CD4-positive, alpha-beta T cell (primary cell): ENCODE measurements around the gene SLC8A2. TPM values are rescaled to one million over a fixed set of nuclear protein-coding genes. Genes with fewer than 3 reads are reported as not detected.
A peak's percentile ranks its signal among the peaks of the same experiment; 100 is the strongest.

ENCODE experiments used
- ATAC-seq: fragments of 200-7000 bp; cut with Tn5 transposase; one replicate; pipeline ENCODE4 v1.10.0; 2022; ENCODE audit warnings: mild to moderate bottlenecking; ENCODE audit not compliant: poor library complexity
- CTCF ChIA-PET: fragments of 350-600 bp; sonication (Branson Sonifier 250); formaldehyde crosslinking; loops from one replicate; lab custom pipeline; 2021; ENCODE audit warnings: antibody characterized with exemption, inconsistent platforms; lab: Charles Lee
- POLR2A ChIA-PET: fragments of 350-600 bp; sonication (Branson Sonifier 250); formaldehyde crosslinking; loops from one replicate; lab custom pipeline; 2021; ENCODE audit warnings: antibody characterized with exemption, inconsistent platforms; lab: Charles Lee
- DNase-seq, 14 experiments: peaks; one replicate each; pipeline ENCODE4 v3.0.0-alpha.2; 2013 to 2020; ENCODE audit warnings: mixed read lengths in 2 of 14
- H3K27ac ChIP-seq, 2 donors: one replicate each; pipeline versions ENCODE4 v1.5.1 to v1.7.0; 2013; ENCODE audit warnings: low read length in 2 of 2, low read depth in 1 of 2, mild to moderate bottlenecking in 1 of 2
- H3K27me3 ChIP-seq, 2 experiments: 1 replicate in 1 of 2; 2 replicates in 1 of 2; pipeline versions ENCODE4 v1.6.1 to v1.7.0; 2013; ENCODE audit warnings: low read length in 2 of 2, control low read depth in 1 of 2, mild to moderate bottlenecking in 1 of 2, moderate library complexity in 1 of 2; ENCODE audit not compliant: insufficient read depth in 2 of 2, control insufficient read depth in 1 of 2
- H3K36me3 ChIP-seq: one replicate; pipeline ENCODE4 v1.6.1; 2013; ENCODE audit warnings: low read length, control low read depth; ENCODE audit not compliant: insufficient read depth
- H3K4me1 ChIP-seq: one replicate; pipeline ENCODE4 v1.6.1; 2013; ENCODE audit warnings: low read length, control low read depth; ENCODE audit not compliant: insufficient read depth
- H3K4me3 ChIP-seq: one replicate; pipeline ENCODE4 v1.5.1; 2013; ENCODE audit warnings: mild to moderate bottlenecking, low read length, moderate library complexity
- H3K9me3 ChIP-seq, 2 experiments: 1 replicate in 1 of 2; 2 replicates in 1 of 2; pipeline versions ENCODE4 v1.6.1 to v1.7.0; 2013; ENCODE audit warnings: low read length in 2 of 2, mild to moderate bottlenecking in 2 of 2, control low read depth in 1 of 2, moderate library complexity in 1 of 2; ENCODE audit not compliant: control insufficient read depth in 1 of 2, insufficient read depth in 1 of 2
- H3K27ac Mint-ChIP-seq: one replicate; pipeline ENCODE4 v1.8.0; 2020; ENCODE audit warnings: mixed read lengths
- H3K27me3 Mint-ChIP-seq: one replicate; pipeline ENCODE4 v1.8.0; 2021; ENCODE audit warnings: mixed read lengths
- H3K36me3 Mint-ChIP-seq: one replicate; pipeline ENCODE4 v1.8.0; 2021; ENCODE audit warnings: low read depth, mixed read lengths
- H3K4me1 Mint-ChIP-seq: one replicate; pipeline ENCODE4 v1.8.0; 2021; ENCODE audit warnings: low read depth, mixed read lengths
- H3K4me3 Mint-ChIP-seq: one replicate; pipeline ENCODE4 v1.8.0; 2020; ENCODE audit warnings: mild to moderate bottlenecking, mixed read lengths
- H3K9me3 Mint-ChIP-seq: one replicate; pipeline ENCODE4 v1.8.0; 2020; ENCODE audit warnings: mixed read lengths
- intact Hi-C, 2 experiments: fragments of 100-400 bp; cut with DNase I in 1 of 2; cut with micrococcal nuclease in 1 of 2; formaldehyde crosslinking; loops; one replicate each; pipeline versions ENCODE4 v1.15.1 to v1.9.0; 2023 to 2025; cut with DNase I, micrococcal nuclease
- total RNA-seq, 174 experiments: library from RNA in 2 of 174; stranded (reverse) in 2 of 174; gene quantifications; one replicate each; pipeline ENCODE4 v1.2.3 and lab custom pipeline; 2021 to 2026
- TF ChIP-seq, protein P1 (sequence below): fragments of 200-600 bp; IDR thresholded peaks from one replicate; pipeline ENCODE4 v1.8.0; 2022; ENCODE audit warnings: antibody characterized with exemption, mild to moderate bottlenecking

The SLC8A2 gene
- total RNA-seq, 2 experiments from 2014 or later = not detected

DNA sequence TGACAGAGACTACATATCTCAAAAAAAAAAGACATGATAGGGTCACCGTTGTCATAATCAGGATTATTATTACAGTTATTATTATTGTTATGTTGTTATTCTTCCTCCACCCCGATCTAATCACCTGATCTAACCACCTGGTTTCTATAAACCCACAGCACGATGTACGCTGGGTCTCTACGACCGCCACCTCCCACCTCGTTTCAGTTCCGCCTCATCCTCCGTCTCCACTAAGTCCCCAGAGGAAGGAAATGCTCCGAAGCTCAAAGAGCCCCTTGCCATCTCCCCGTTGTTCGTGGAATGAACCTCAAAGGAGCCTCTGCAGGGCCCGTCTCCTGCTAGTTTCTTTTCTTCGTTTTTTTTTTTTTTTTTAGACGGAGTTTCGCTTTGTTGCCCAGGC, 36.5 kb downstream of the SLC8A2 start:
- TF ChIP-seq, protein P1, sequence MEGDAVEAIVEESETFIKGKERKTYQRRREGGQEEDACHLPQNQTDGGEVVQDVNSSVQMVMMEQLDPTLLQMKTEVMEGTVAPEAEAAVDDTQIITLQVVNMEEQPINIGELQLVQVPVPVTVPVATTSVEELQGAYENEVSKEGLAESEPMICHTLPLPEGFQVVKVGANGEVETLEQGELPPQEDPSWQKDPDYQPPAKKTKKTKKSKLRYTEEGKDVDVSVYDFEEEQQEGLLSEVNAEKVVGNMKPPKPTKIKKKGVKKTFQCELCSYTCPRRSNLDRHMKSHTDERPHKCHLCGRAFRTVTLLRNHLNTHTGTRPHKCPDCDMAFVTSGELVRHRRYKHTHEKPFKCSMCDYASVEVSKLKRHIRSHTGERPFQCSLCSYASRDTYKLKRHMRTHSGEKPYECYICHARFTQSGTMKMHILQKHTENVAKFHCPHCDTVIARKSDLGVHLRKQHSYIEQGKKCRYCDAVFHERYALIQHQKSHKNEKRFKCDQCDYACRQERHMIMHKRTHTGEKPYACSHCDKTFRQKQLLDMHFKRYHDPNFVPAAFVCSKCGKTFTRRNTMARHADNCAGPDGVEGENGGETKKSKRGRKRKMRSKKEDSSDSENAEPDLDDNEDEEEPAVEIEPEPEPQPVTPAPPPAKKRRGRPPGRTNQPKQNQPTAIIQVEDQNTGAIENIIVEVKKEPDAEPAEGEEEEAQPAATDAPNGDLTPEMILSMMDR = no peak
- Mint-ChIP-seq H3K27me3 (peaks cover 74% of the 10 kb centered on the region), H3K9me3 (no peaks in the 10 kb centered on the region), H3K4me3 (no peak overlapping the region), H3K4me1 (peaks cover 19% of the 10 kb centered on the region), H3K36me3 (no peaks in the 10 kb centered on the region), H3K27ac (no peak overlapping the region)
- H3K27ac ChIP-seq = no peak overlapping the region
- ChIA-PET POLR2A (interaction anchor here (2.0 kb wide), 1 partner anchor 80 kb away, joined by 11 read pairs; the partner anchor contains the start of gene NAPA), CTCF (interaction anchor here (0.7 to 5.7 kb wide), 4 partner anchors 80 to 272 kb away, joined by 3 to 50 read pairs (median 14); partner anchors contain the start of gene NAPA)
- peaks cover 24% of the 10 kb centered on the region in 2 experiments for H3K27me3 ChIP-seq
- no peaks in the 10 kb centered on the region for H3K36me3 ChIP-seq
- peaks cover 19% of the 10 kb centered on the region for H3K4me1 ChIP-seq
- intact Hi-C loops = loop anchor here (5.0 to 10.0 kb wide), 3 partner anchors 47 to 177 kb away; partner anchors contain the start of genes BICRA (in 1 of the 2) and KPTN (in 1 of the 2)
- H3K4me3 ChIP-seq = peak overlapping the region; percentile 22
- DNase-seq (peak in 3 of 14 experiments; percentile 45 to 60 (median 52)), ATAC-seq (no peak)
- H3K9me3 ChIP-seq = peaks cover 0 to 4% of the 10 kb centered on the region in 2 experiments

DNA sequence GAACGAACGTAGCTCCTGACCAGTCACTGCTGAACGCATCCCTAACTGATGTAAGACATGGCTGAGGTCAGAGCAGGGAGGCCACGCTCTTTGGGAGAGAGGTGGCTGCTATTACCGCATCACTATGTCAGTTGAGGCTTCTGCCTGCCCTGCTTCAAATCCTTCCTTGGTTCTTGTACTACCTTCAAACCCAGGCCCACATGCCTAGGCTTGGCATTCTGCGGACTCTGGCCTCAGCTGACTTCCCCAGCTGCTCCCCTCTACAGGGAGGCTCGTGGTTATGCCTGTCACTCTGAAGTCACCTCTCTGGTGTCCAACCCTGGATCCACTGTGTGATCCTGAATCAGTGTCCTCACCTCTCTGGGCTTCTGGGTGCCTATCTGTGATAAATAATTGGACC, 37.6 kb downstream of the SLC8A2 start:
- POLR2A ChIA-PET = interaction anchor here (2.2 kb wide), 1 partner anchor 311 kb away, joined by 10 read pairs; the partner anchor contains the start of gene NOP53
- TF ChIP-seq, protein P1 = no peak
- ATAC-seq = no peak
- H3K27ac ChIP-seq = no peak overlapping the region
- H3K4me1 ChIP-seq = peaks cover 30% of the 10 kb centered on the region
- intact Hi-C loops = loop anchor here in 1 of 2 experiments (10.0 kb wide), 1 partner anchor 171 kb away; the partner anchor contains the start of gene BICRA
- H3K27me3 ChIP-seq = peaks cover 29 to 34% of the 10 kb centered on the region in 2 experiments
- Mint-ChIP-seq H3K4me1 (peaks cover 25% of the 10 kb centered on the region), H3K4me3 (no peak overlapping the region), H3K36me3 (no peaks in the 10 kb centered on the region), H3K9me3 (no peaks in the 10 kb centered on the region), H3K27ac (no peak overlapping the region), H3K27me3 (peaks cover 70% of the 10 kb centered on the region)
- H3K36me3 ChIP-seq = no peaks in the 10 kb centered on the region
- H3K4me3 ChIP-seq = no peak overlapping the region
- DNase-seq = no peak
- H3K9me3 ChIP-seq = peaks cover 0 to 4% of the 10 kb centered on the region in 2 experiments
- CTCF ChIA-PET = interaction anchor here (1.3 to 5.7 kb wide), 4 partner anchors 43 to 273 kb away, joined by 4 to 50 read pairs (median 6); no protein-coding TSS in a partner anchor

DNA sequence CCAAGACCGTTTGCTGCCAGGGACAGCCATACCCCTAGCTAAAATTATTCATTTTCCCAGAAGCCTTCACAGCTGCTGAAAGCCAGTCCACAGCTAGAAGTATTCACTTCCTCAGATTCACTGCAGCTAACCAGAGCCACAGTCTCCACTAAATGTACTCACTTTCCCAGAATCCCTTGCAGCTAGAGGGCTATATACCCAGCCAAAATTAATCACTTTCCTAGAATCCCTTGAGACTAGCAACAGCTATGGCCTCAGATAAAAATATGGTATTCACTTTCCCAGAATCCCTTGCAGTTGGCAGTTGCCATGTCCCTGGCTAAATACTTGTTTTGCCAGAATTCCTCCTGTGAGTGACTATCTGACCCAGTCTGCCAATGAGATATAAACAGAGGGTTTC, 38.6 kb downstream of the SLC8A2 start:
- DNase-seq = no peak
- H3K36me3 ChIP-seq = no peaks in the 10 kb centered on the region
- peaks cover 40% of the 10 kb centered on the region for H3K4me1 ChIP-seq
- H3K27ac ChIP-seq = no peak overlapping the region
- CTCF ChIA-PET = interaction anchor here (0.8 to 5.7 kb wide), 4 partner anchors 42 to 274 kb away, joined by 3 to 50 read pairs (median 4); no protein-coding TSS in a partner anchor
- H3K4me3 ChIP-seq = no peak overlapping the region
- POLR2A ChIA-PET = interaction anchor here (2.2 kb wide), 1 partner anchor 312 kb away, joined by 10 read pairs; the partner anchor contains the start of gene NOP53
- no peak overlapping the region for H3K4me3 Mint-ChIP-seq
- H3K27me3 Mint-ChIP-seq = peaks cover 60% of the 10 kb centered on the region
- ATAC-seq = no peak
- H3K27ac Mint-ChIP-seq = no peak overlapping the region
- peaks cover 0 to 4% of the 10 kb centered on the region in 2 experiments for H3K9me3 ChIP-seq
- intact Hi-C loops = loop anchor here in 1 of 2 experiments (10.0 kb wide), 1 partner anchor 172 kb away; the partner anchor contains the start of gene BICRA
- H3K4me1 Mint-ChIP-seq = peaks cover 25% of the 10 kb centered on the region
- no peaks in the 10 kb centered on the region for H3K36me3 Mint-ChIP-seq
- peaks cover 28 to 30% of the 10 kb centered on the region in 2 experiments for H3K27me3 ChIP-seq
- TF ChIP-seq, protein P1 = no peak
- no peaks in the 10 kb centered on the region for H3K9me3 Mint-ChIP-seq
